ENCODE results near the gene SFXN1. TPM values are rescaled to one million over a fixed set of nuclear protein-coding genes. Genes with fewer than 3 reads are reported as not detected.

Gene SFXN1
- total RNA-seq, 1 donor from 2014 or later, result 89.4 TPM

DNA sequence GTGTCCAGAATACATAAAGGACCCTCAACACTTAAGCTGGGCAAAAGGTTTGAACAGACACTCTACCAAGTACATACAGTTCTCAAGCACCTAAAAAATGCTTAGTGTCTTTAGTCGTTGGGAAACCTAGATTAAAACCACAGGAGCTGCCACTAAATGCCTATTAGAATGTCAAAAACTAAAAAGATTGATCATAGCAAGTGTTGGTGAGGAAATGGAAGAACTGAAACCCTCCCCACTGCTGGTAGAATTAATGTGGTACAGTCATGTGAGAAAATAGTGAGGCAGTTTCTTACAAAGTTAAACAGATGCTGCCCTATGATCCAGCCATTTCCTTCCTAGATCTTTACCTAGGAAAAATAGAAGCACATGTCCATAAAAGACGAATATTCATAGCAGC is 40.6 kb downstream of the SFXN1 start:
- H3K27ac Mint-ChIP-seq (ENCODE audit: unreplicated experiment), result no peak overlapping the region

DNA sequence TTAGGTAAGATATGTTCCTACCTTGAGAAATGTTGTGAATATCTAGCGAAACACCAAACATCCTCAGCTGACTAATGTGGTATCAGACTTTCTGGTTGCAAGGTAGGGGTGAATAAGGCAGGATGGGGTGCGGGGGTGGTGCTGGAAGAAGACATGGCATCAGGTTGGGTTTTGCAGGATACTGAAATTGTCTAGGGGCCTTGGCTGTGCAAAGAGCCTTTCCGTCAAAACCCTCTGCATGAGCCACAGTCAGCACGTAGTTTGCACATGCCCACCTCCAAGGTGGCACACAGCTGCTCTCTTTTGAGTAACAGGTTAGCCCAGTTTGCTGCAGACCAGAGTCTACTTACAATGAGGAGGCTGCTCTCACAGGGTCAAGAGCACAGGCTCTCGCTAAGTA is 42.0 kb downstream of the SFXN1 start:
- H3K9me3 ChIP-seq (ENCODE audit: insufficient read depth, low read depth, low read length), result no peaks in the 10 kb centered on the region
- H3K4me1 ChIP-seq (ENCODE audit: insufficient read depth, low read length), result peaks cover 18% of the 10 kb centered on the region
- H3K36me3 Mint-ChIP-seq (ENCODE audit: low read depth, unreplicated experiment), result peaks cover 28% of the 10 kb centered on the region
- H3K9me3 Mint-ChIP-seq (ENCODE audit: unreplicated experiment), result no peaks in the 10 kb centered on the region
- no peak overlapping the region for H2AFZ ChIP-seq (ENCODE audit: low read depth, low read length)
- H3K9ac ChIP-seq (ENCODE audit: low read length), result no peak overlapping the region
- FAIRE-seq, result no peak
- peaks cover 41% of the 10 kb centered on the region for H3K36me3 ChIP-seq (ENCODE audit: insufficient read depth, low read length)
- no peaks in the 10 kb centered on the region for H3K27me3 ChIP-seq (ENCODE audit: insufficient read depth, low read length)
- no peak overlapping the region for H3K4me2 ChIP-seq (ENCODE audit: low read length)
- H3K79me2 ChIP-seq (ENCODE audit: insufficient read depth, low read length), result no peaks in the 10 kb centered on the region
- H3K27ac Mint-ChIP-seq (ENCODE audit: unreplicated experiment), result no peak overlapping the region
- H3K27me3 Mint-ChIP-seq (ENCODE audit: low read depth, unreplicated experiment), result no peaks in the 10 kb centered on the region
- no peak for DNase-seq (ENCODE audit: low read depth)
- H3K27ac ChIP-seq (ENCODE audit: low read depth, low read length), result no peak overlapping the region
- H3K4me3 Mint-ChIP-seq (ENCODE audit: unreplicated experiment), result no peak overlapping the region
- TF ChIP-seq CTCF (IDR thresholded peaks at IDR 0.05; ENCODE audit: insufficient read depth, low read depth, low read length), result no peak
- no peak for TF ChIP-seq EZH2 (IDR thresholded peaks at IDR 0.05; ENCODE audit: insufficient read depth, low read length)
- no peak overlapping the region for H3K4me3 ChIP-seq (ENCODE audit: insufficient read depth, low read depth, low read length)
- H3K4me1 Mint-ChIP-seq (ENCODE audit: low read depth, unreplicated experiment), result peaks cover 24% of the 10 kb centered on the region
- H4K20me1 ChIP-seq (ENCODE audit: insufficient read depth, low read length), result no peaks in the 10 kb centered on the region

More for the DNA sequence above, 40.6 kb downstream of the SFXN1 start:
- Histone ChIP-seq H3K27ac (ENCODE audit: low read depth, low read length) (peak overlapping the region; percentile 81), H3K9ac (ENCODE audit: low read length) (no peak overlapping the region), H3K4me2 (ENCODE audit: low read length) (no peak overlapping the region), H3K9me3 (ENCODE audit: insufficient read depth, low read depth, low read length) (no peaks in the 10 kb centered on the region), H3K79me2 (ENCODE audit: insufficient read depth, low read length) (no peaks in the 10 kb centered on the region), H3K4me3 (ENCODE audit: insufficient read depth, low read depth, low read length) (no peak overlapping the region), H3K27me3 (ENCODE audit: insufficient read depth, low read length) (no peaks in the 10 kb centered on the region), H3K36me3 (ENCODE audit: insufficient read depth, low read length) (peaks cover 41% of the 10 kb centered on the region), H4K20me1 (ENCODE audit: insufficient read depth, low read length) (no peaks in the 10 kb centered on the region), H3K4me1 (ENCODE audit: insufficient read depth, low read length) (peaks cover 18% of the 10 kb centered on the region), H2AFZ (ENCODE audit: low read depth, low read length) (no peak overlapping the region)
- no peaks in the 10 kb centered on the region for H3K27me3 Mint-ChIP-seq (ENCODE audit: low read depth, unreplicated experiment)
- H3K36me3 Mint-ChIP-seq (ENCODE audit: low read depth, unreplicated experiment), result peaks cover 31% of the 10 kb centered on the region
- no peak overlapping the region for H3K4me3 Mint-ChIP-seq (ENCODE audit: unreplicated experiment)
- TF ChIP-seq EZH2 (IDR thresholded peaks at IDR 0.05; ENCODE audit: insufficient read depth, low read length), result no peak
- TF ChIP-seq CTCF (IDR thresholded peaks at IDR 0.05; ENCODE audit: insufficient read depth, low read depth, low read length), result no peak
- DNase-seq (ENCODE audit: low read depth) (no peak), FAIRE-seq (no peak)
- peaks cover 24% of the 10 kb centered on the region for H3K4me1 Mint-ChIP-seq (ENCODE audit: low read depth, unreplicated experiment)
- H3K9me3 Mint-ChIP-seq (ENCODE audit: unreplicated experiment), result no peaks in the 10 kb centered on the region

GRCh38 chr5:175520873-175521272 is 42.5 kb downstream of the SFXN1 start:
- Histone ChIP-seq H2AFZ (ENCODE audit: low read depth, low read length) (no peak overlapping the region), H3K9ac (ENCODE audit: low read length) (no peak overlapping the region), H3K27ac (ENCODE audit: low read depth, low read length) (no peak overlapping the region), H3K79me2 (ENCODE audit: insufficient read depth, low read length) (no peaks in the 10 kb centered on the region), H3K4me1 (ENCODE audit: insufficient read depth, low read length) (peaks cover 18% of the 10 kb centered on the region), H4K20me1 (ENCODE audit: insufficient read depth, low read length) (no peaks in the 10 kb centered on the region), H3K36me3 (ENCODE audit: insufficient read depth, low read length) (peaks cover 38% of the 10 kb centered on the region), H3K4me3 (ENCODE audit: insufficient read depth, low read depth, low read length) (no peak overlapping the region), H3K27me3 (ENCODE audit: insufficient read depth, low read length) (no peaks in the 10 kb centered on the region), H3K4me2 (ENCODE audit: low read length) (no peak overlapping the region), H3K9me3 (ENCODE audit: insufficient read depth, low read depth, low read length) (no peaks in the 10 kb centered on the region)
- no peak overlapping the region for H3K4me3 Mint-ChIP-seq (ENCODE audit: unreplicated experiment)
- peaks cover 24% of the 10 kb centered on the region for H3K4me1 Mint-ChIP-seq (ENCODE audit: low read depth, unreplicated experiment)
- FAIRE-seq (no peak), DNase-seq (ENCODE audit: low read depth) (no peak)
- no peaks in the 10 kb centered on the region for H3K27me3 Mint-ChIP-seq (ENCODE audit: low read depth, unreplicated experiment)
- peaks cover 28% of the 10 kb centered on the region for H3K36me3 Mint-ChIP-seq (ENCODE audit: low read depth, unreplicated experiment)
- H3K27ac Mint-ChIP-seq (ENCODE audit: unreplicated experiment), result no peak overlapping the region
- TF ChIP-seq EZH2 (IDR thresholded peaks at IDR 0.05; ENCODE audit: insufficient read depth, low read length) (no peak), CTCF (IDR thresholded peaks at IDR 0.05; ENCODE audit: insufficient read depth, low read depth, low read length) (no peak)
- no peaks in the 10 kb centered on the region for H3K9me3 Mint-ChIP-seq (ENCODE audit: unreplicated experiment)
